DOHH2 (cell line): ENCODE measurements around the gene GANAB.

Source experiments
- H3F3A ChIP-seq: fragments of 200-600 bp; sonication (generic), shearing (Covaris generic); 2 replicates; pipeline ENCODE4 v1.6.0; 2016; ENCODE audit warnings: antibody characterized with exemption, mild to moderate bottlenecking; ENCODE audit not compliant: control insufficient read depth, insufficient read depth
- H3K27ac ChIP-seq: fragments of 200-600 bp; sonication (generic); 2 replicates; pipeline ENCODE4 v1.5.1; 2014; ENCODE audit warnings: low read depth, mild to moderate bottlenecking, low read length, moderate library complexity
- H3K27me3 ChIP-seq: fragments of 200-600 bp; sonication (generic); 2 replicates; pipeline ENCODE4 v1.6.1; 2014; ENCODE audit warnings: mild to moderate bottlenecking, low read length, mixed read lengths; ENCODE audit not compliant: control insufficient read depth
- H3K36me3 ChIP-seq: fragments of 200-600 bp; sonication (generic); 2 replicates; pipeline ENCODE4 v1.6.1; 2014; ENCODE audit warnings: mild to moderate bottlenecking, low read length, moderate library complexity, mixed read lengths; ENCODE audit not compliant: control insufficient read depth
- H3K4me1 ChIP-seq: fragments of 200-600 bp; sonication (generic); 2 replicates; pipeline ENCODE4 v1.6.1; 2014; ENCODE audit warnings: mild to moderate bottlenecking, low read length, mixed read lengths; ENCODE audit not compliant: control insufficient read depth
- H3K4me2 ChIP-seq: fragments of 200-600 bp; sonication (generic); 2 replicates; pipeline ENCODE4 v1.6.0; 2014; ENCODE audit warnings: mild to moderate bottlenecking, low read length, moderate library complexity
- H3K4me3 ChIP-seq: fragments of 200-600 bp; sonication (generic); 2 replicates; pipeline ENCODE4 v1.5.1; 2014; ENCODE audit warnings: mild to moderate bottlenecking, low read length, mixed read lengths
- H3K79me2 ChIP-seq: fragments of 200-600 bp; sonication (generic); 2 replicates; pipeline ENCODE4 v1.6.1; 2014; ENCODE audit warnings: mild to moderate bottlenecking, low read length, mixed read lengths; ENCODE audit not compliant: control insufficient read depth
- H3K9me2 ChIP-seq: fragments of 200-600 bp; sonication (generic); replicated peaks from 2 replicates; pipeline ENCODE4 v1.6.1; 2014; ENCODE audit warnings: mild to moderate bottlenecking, low read length, mixed read lengths; ENCODE audit not compliant: control insufficient read depth
- H3K9me3 ChIP-seq: fragments of 200-600 bp; sonication (generic); 2 replicates; pipeline ENCODE4 v1.6.1; 2014; ENCODE audit warnings: antibody characterized with exemption, low read length, mixed read lengths; ENCODE audit not compliant: control insufficient read depth, insufficient read depth
- H4K20me1 ChIP-seq: fragments of 200-600 bp; sonication (generic); 2 replicates; pipeline ENCODE4 v1.6.0; 2014; ENCODE audit warnings: low read depth, mild to moderate bottlenecking, antibody characterized with exemption, low read length, moderate library complexity; ENCODE audit not compliant: control insufficient read depth, insufficient read depth
- EZH2phosphoT487 ChIP-seq: fragments of 200-600 bp; sonication (generic); IDR thresholded peaks from 2 replicates; pipeline ENCODE4 v1.6.1; 2017; ENCODE audit warnings: borderline replicate concordance, mild to moderate bottlenecking, antibody characterized with exemption, low read length, moderate library complexity, mixed read lengths
- TF ChIP-seq, protein P1 (sequence below): fragments of 200-600 bp; sonication (generic); IDR thresholded peaks from one replicate; pipeline ENCODE4 v1.5.1; 2014; ENCODE audit warnings: antibody characterized with exemption, mild to moderate bottlenecking, low read depth, low read length; ENCODE audit not compliant: poor library complexity, severe bottlenecking

GANAB gene

DNA sequence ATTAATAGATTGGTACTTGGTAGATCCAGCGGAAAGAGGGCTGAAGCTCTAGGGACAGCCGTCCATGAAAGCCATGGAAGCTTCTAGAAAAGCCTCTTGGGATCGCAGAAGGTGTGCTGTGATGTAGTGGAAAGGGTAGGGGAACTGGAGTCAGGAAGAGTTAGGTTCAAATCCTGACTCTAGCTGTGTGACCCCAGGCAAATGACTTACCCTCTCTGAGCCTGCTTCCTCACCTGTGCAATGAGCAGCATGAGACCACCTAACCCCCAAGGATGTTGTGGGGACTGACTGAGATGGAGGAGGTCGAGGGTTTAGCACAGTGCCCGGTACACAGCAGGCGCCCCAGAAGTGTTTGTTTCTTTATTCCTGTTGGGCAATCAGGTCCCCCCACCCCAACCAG is 36.0 kb downstream of the GANAB start:
- Histone ChIP-seq H3K9me2 (no peaks in the 10 kb centered on the region), H3K4me3 (peak overlapping the region; percentile 92; the same call in 1 of the 2 replicates), H3K9me3 (no peaks in the 10 kb centered on the region), H3K79me2 (peaks cover 17% of the 10 kb centered on the region), H3K36me3 (peaks cover 43% of the 10 kb centered on the region), H3F3A (peaks cover 15% of the 10 kb centered on the region), H3K27ac (no peak overlapping the region), H3K4me2 (peak overlapping the region; percentile 98), H3K4me1 (peaks cover 39% of the 10 kb centered on the region), H3K27me3 (no peaks in the 10 kb centered on the region), H4K20me1 (no peaks in the 10 kb centered on the region)
- no peak for TF ChIP-seq EZH2phosphoT487
- TF ChIP-seq, protein P1, sequence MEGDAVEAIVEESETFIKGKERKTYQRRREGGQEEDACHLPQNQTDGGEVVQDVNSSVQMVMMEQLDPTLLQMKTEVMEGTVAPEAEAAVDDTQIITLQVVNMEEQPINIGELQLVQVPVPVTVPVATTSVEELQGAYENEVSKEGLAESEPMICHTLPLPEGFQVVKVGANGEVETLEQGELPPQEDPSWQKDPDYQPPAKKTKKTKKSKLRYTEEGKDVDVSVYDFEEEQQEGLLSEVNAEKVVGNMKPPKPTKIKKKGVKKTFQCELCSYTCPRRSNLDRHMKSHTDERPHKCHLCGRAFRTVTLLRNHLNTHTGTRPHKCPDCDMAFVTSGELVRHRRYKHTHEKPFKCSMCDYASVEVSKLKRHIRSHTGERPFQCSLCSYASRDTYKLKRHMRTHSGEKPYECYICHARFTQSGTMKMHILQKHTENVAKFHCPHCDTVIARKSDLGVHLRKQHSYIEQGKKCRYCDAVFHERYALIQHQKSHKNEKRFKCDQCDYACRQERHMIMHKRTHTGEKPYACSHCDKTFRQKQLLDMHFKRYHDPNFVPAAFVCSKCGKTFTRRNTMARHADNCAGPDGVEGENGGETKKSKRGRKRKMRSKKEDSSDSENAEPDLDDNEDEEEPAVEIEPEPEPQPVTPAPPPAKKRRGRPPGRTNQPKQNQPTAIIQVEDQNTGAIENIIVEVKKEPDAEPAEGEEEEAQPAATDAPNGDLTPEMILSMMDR, result no peak

DNA sequence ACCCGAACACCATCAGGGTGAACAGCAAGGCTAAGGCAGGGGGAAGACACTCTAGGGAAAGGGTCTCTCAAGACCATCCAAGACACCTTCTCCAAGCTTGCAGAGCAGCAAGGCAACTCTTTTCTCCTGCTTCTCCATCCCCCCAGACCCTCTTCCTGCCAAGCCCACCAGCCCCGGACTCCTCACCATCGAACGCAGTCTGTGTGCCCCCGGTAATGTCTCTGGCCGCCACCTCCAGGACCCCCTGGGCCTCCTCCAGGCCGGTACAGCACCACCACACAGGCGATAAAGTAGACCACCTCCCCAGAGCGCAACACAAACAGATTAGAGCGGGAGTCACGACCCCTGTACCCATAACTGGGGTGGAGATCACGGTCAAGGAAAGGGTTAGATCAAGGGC is 37.6 kb downstream of the GANAB start:
- H3K79me2 ChIP-seq, result peaks cover 17% of the 10 kb centered on the region
- no peak overlapping the region for H3K27ac ChIP-seq
- H3K4me2 ChIP-seq, result no peak overlapping the region
- H3K36me3 ChIP-seq, result peaks cover 49% of the 10 kb centered on the region
- no peaks in the 10 kb centered on the region for H3K9me2 ChIP-seq
- H3K4me1 ChIP-seq, result peaks cover 39% of the 10 kb centered on the region
- peaks cover 10% of the 10 kb centered on the region for H3F3A ChIP-seq
- H4K20me1 ChIP-seq, result no peaks in the 10 kb centered on the region
- TF ChIP-seq EZH2phosphoT487, result no peak
- TF ChIP-seq, protein P1, result no peak
- no peaks in the 10 kb centered on the region for H3K27me3 ChIP-seq
- no peak overlapping the region for H3K4me3 ChIP-seq
- H3K9me3 ChIP-seq, result no peaks in the 10 kb centered on the region

DNA sequence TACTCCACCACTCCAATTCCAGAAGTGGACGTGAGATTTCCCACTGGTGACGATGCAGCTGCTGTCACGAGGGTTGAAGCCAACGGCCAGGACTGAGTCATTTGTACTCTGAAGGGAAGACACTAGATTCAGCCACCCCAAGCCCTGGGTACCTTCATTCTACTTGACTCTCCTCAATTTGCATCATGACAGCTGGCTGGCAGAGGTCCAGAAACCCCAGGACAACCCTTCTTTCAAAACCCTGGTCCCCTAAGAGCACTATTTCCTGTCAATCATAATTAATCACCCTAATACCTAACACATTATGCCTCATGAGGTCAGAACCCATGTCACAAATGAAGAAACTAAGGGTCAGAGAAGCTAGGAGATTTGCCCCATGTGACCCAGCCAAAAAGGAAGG is 38.7 kb downstream of the GANAB start:
- no peaks in the 10 kb centered on the region for H3K9me3 ChIP-seq
- no peaks in the 10 kb centered on the region for H4K20me1 ChIP-seq
- no peaks in the 10 kb centered on the region for H3K9me2 ChIP-seq
- peaks cover 57% of the 10 kb centered on the region for H3K36me3 ChIP-seq
- no peak overlapping the region for H3K27ac ChIP-seq
- no peaks in the 10 kb centered on the region for H3K27me3 ChIP-seq
- peak overlapping the region; percentile 0; the same call in 1 of the 2 replicates for H3K4me3 ChIP-seq
- peak overlapping the region; percentile 36 for H3K4me2 ChIP-seq
- peaks cover 17% of the 10 kb centered on the region for H3K79me2 ChIP-seq
- peaks cover 2% of the 10 kb centered on the region; the same call in 1 of the 2 replicates for H3F3A ChIP-seq
- TF ChIP-seq, protein P1, result no peak
- no peak for TF ChIP-seq EZH2phosphoT487
- peaks cover 32% of the 10 kb centered on the region for H3K4me1 ChIP-seq
